B cell (primary cell): ENCODE results near the gene HOXC6. TPM values are rescaled to one million over a fixed set of nuclear protein-coding genes. Genes with fewer than 3 reads are reported as not detected.

ENCODE experiments used
- ATAC-seq: fragments of 200-7000 bp; cut with Tn5 transposase; one replicate; pipeline ENCODE4 v1.10.0; 2021; ENCODE audit warnings: low read depth, mild to moderate bottlenecking, moderate number of reproducible peaks, moderate library complexity
- CTCF ChIA-PET: fragments of 350-600 bp; sonication (Branson Sonifier 250); formaldehyde crosslinking; loops from one replicate; lab custom pipeline; 2021; ENCODE audit warnings: antibody characterized with exemption, inconsistent platforms; lab: Charles Lee
- POLR2A ChIA-PET: fragments of 350-600 bp; sonication (Branson Sonifier 250); formaldehyde crosslinking; loops from one replicate; lab custom pipeline; 2021; ENCODE audit warnings: antibody characterized with exemption; lab: Charles Lee
- DNase-seq: peaks from one replicate; pipeline ENCODE4 v3.0.0; 2013
- H2AFZ ChIP-seq: 2 replicates; pipeline ENCODE4 v1.6.1; 2012; ENCODE audit warnings: mild to moderate bottlenecking, low read depth, low read length; ENCODE audit not compliant: insufficient read depth, poor library complexity, severe bottlenecking
- H3K27ac ChIP-seq, 2 donors: 1 replicate in 1 of 2; 2 replicates in 1 of 2; pipeline ENCODE4 v1.5.1; 2012 to 2013; ENCODE audit warnings: low read length in 2 of 2, mild to moderate bottlenecking in 2 of 2, moderate library complexity in 1 of 2
- H3K27me3 ChIP-seq, 4 experiments: fragments of 200-600 bp in 1 of 4; sonication (generic) in 1 of 4; replicated peaks in 1 of 4; 1 replicate in 2 of 4; 2 replicates in 2 of 4; pipeline versions ENCODE4 v1.6.1 to v1.7.0; 2013 to 2016; ENCODE audit warnings: low read length in 3 of 4, mild to moderate bottlenecking in 2 of 4, mixed read lengths in 1 of 4, moderate library complexity in 1 of 4; ENCODE audit not compliant: insufficient read depth in 4 of 4, control insufficient read depth in 3 of 4; ENCODE audit errors: control extremely low read depth in 1 of 4
- H3K36me3 ChIP-seq, 2 experiments: replicated peaks in 1 of 2; 1 replicate in 1 of 2; 2 replicates in 1 of 2; pipeline versions ENCODE4 v1.6.1 to v1.7.1; 2013; ENCODE audit warnings: low read length in 1 of 2; ENCODE audit not compliant: insufficient read depth in 2 of 2, control insufficient read depth in 1 of 2; ENCODE audit errors: control extremely low read depth in 1 of 2, extremely low read depth in 1 of 2
- H3K4me1 ChIP-seq, 2 donors: fragments of 200-600 bp in 1 of 2; sonication (generic) in 1 of 2; 1 replicate in 1 of 2; 2 replicates in 1 of 2; pipeline versions ENCODE4 v1.5.1 to v1.6.1; 2013 to 2017; ENCODE audit warnings: low read length in 2 of 2; ENCODE audit not compliant: control insufficient read depth in 2 of 2, insufficient read depth in 2 of 2
- H3K4me2 ChIP-seq: replicated peaks from 2 replicates; pipeline ENCODE3; 2012; ENCODE audit warnings: mild to moderate bottlenecking, low read depth, low read length; ENCODE audit not compliant: poor library complexity, severe bottlenecking
- H3K4me3 ChIP-seq, 5 experiments: fragments of 200-600 bp in 1 of 5; sonication (generic) in 1 of 5; 1 replicate in 3 of 5; 2 replicates in 2 of 5; pipeline versions ENCODE4 v1.5.1 to v1.7.0; 2011 to 2016; ENCODE audit warnings: low read length in 4 of 5, mild to moderate bottlenecking in 4 of 5, low read depth in 2 of 5, control low read depth in 1 of 5, moderate library complexity in 1 of 5; ENCODE audit not compliant: insufficient read depth in 1 of 5; ENCODE audit errors: control extremely low read depth in 1 of 5, extremely low read depth in 1 of 5
- H3K79me2 ChIP-seq: fragments of 200-600 bp; sonication (generic); one replicate; pipeline ENCODE4 v1.6.0; 2016; ENCODE audit warnings: low read length; ENCODE audit not compliant: control insufficient read depth, insufficient read depth
- H3K9ac ChIP-seq: fragments of 200-600 bp; sonication (generic); 2 replicates; pipeline ENCODE4 v1.6.1; 2017; ENCODE audit warnings: mild to moderate bottlenecking, low read length, moderate library complexity
- H3K9me3 ChIP-seq, 3 donors: one replicate each; pipeline versions ENCODE4 v1.6.1 to v1.7.1; 2013; ENCODE audit warnings: low read length in 2 of 3; ENCODE audit not compliant: control insufficient read depth in 2 of 3, insufficient read depth in 1 of 3; ENCODE audit errors: control extremely low read depth in 1 of 3
- H4K20me1 ChIP-seq: 2 replicates; pipeline ENCODE4 v1.6.0; 2012; ENCODE audit warnings: mild to moderate bottlenecking, low read length; ENCODE audit not compliant: insufficient read depth, control insufficient read depth, poor library complexity, severe bottlenecking
- H3K27ac Mint-ChIP-seq: one replicate; pipeline ENCODE4 v1.8.0; 2021; ENCODE audit warnings: mixed read lengths
- H3K27me3 Mint-ChIP-seq: one replicate; pipeline ENCODE4 v1.8.0; 2021; ENCODE audit warnings: mixed read lengths
- H3K4me1 Mint-ChIP-seq: one replicate; pipeline ENCODE4 v1.8.0; 2021; ENCODE audit warnings: mixed read lengths
- H3K4me3 Mint-ChIP-seq: one replicate; pipeline ENCODE4 v1.8.0; 2021; ENCODE audit warnings: mixed read lengths
- H3K9me3 Mint-ChIP-seq: one replicate; pipeline ENCODE4 v1.8.0; 2022; ENCODE audit warnings: mixed read lengths; ENCODE audit not compliant: insufficient read depth
- EZH2 ChIP-seq: IDR thresholded peaks from 2 replicates; pipeline ENCODE4 v1.6.1; 2012; ENCODE audit warnings: borderline replicate concordance, low read depth, mild to moderate bottlenecking, moderate library complexity, low read length; ENCODE audit not compliant: insufficient read depth, poor library complexity, severe bottlenecking
- WGBS: methylation state at CpG from one replicate; pipeline ENCODE4 v1.1.5; 2013; ENCODE audit warnings: missing lambda C conversion rate; ENCODE audit not compliant: insufficient coverage; 5-methylcytosine and 5-hydroxymethylcytosine counted together
- intact Hi-C: fragments of 100-400 bp; cut with micrococcal nuclease; formaldehyde crosslinking; loops from one replicate; pipeline ENCODE4 v1.10.0; 2022
- polyA plus RNA-seq: library from polyadenylated mRNA; depleted of rRNA; stranded (reverse); fragments of >200 nt; gene quantifications from 2 replicates; pipeline ENCODE4 v1.2.3, GENCODE V29; 2012
- total RNA-seq, 2 donors: library from RNA; stranded (reverse); fragments of 120-200 nt in 1 of 2; gene quantifications; 1 replicate in 1 of 2; 2 replicates in 1 of 2; pipeline versions ENCODE4 v1.2.3 to v1.2.4, GENCODE V29; 2013 to 2022
- TF ChIP-seq, protein P1 (sequence below): fragments of 200-600 bp; IDR thresholded peaks from one replicate; pipeline ENCODE4 v1.8.0; 2022; ENCODE audit warnings: antibody characterized with exemption, mild to moderate bottlenecking

HOXC6 gene
- total and polyA plus RNA-seq, 2 donors (not counting 1 experiment from before 2014, with no cell fraction given): not detected

DNA sequence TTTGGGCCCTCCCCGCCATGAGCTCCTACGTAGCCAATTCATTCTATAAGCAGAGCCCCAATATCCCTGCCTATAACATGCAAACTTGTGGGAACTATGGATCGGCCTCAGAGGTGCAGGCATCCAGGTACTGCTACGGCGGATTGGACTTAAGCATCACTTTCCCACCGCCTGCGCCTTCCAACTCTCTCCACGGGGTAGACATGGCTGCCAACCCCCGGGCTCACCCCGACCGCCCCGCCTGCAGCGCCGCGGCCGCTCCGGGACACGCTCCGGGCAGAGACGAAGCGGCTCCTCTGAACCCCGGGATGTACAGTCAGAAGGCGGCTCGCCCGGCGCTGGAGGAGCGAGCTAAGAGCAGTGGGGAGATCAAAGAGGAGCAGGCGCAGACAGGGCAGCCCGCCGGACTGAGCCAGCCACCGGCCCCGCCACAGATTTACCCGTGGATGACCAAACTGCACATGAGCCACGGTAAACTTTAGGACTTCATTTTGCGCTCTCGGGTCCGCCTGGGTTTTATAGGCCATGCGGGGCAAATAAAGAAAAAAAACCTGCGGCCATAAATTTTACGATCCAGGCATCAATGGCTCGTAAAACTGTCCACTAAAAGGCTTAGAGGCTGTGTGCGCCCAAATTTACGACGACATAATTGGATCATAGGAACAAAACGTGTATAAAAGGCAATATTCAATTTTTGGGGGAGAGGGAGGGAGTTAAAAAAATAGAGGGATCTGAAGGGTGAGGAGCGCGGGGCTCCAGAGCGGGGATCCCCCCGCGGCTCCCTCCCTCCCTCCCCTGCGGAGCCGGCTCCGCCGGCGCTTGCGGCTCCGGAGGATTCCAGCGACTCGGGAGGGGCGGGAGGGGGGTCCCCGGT is 5.1 kb downstream of the HOXC6 start:
- H3K4me2 ChIP-seq: peak overlapping the region; percentile 67

More for the DNA sequence above, 5.1 kb downstream of the HOXC6 start:
- Mint-ChIP-seq H3K27me3 (peaks cover 72% of the 10 kb centered on the region), H3K27ac (no peak overlapping the region), H3K4me1 (peaks cover 29% of the 10 kb centered on the region), H3K4me3 (peak overlapping the region; percentile 71), H3K9me3 (no peaks in the 10 kb centered on the region)
- Histone ChIP-seq H3K9me3 (peaks cover 0 to 56% (median 6%) of the 10 kb centered on the region in 3 donors), H2AFZ (peak overlapping the region; percentile 58), H3K27me3 (peaks cover 0 to 95% (median 68%) of the 10 kb centered on the region in 4 experiments), H3K4me3 (peak overlapping the region in 3 of 5 experiments; percentile 13 to 47 (median 36)), H4K20me1 (no peaks in the 10 kb centered on the region), H3K9ac (peak overlapping the region; percentile 47), H3K27ac (no peak overlapping the region), H3K36me3 (no peaks in the 10 kb centered on the region), H3K4me1 (peaks cover 28 to 50% of the 10 kb centered on the region in 2 donors), H3K79me2 (no peaks in the 10 kb centered on the region)
- DNase-seq (peak; percentile 57), ATAC-seq (no peak)
- 6% methylated on average over 50 of the region's 61 CpGs for WGBS
- intact Hi-C loops: loop anchor here (5.0 kb wide), 2 partner anchors 36 to 66 kb away; no protein-coding TSS in a partner anchor
- no peak for TF ChIP-seq EZH2
- TF ChIP-seq, protein P1, sequence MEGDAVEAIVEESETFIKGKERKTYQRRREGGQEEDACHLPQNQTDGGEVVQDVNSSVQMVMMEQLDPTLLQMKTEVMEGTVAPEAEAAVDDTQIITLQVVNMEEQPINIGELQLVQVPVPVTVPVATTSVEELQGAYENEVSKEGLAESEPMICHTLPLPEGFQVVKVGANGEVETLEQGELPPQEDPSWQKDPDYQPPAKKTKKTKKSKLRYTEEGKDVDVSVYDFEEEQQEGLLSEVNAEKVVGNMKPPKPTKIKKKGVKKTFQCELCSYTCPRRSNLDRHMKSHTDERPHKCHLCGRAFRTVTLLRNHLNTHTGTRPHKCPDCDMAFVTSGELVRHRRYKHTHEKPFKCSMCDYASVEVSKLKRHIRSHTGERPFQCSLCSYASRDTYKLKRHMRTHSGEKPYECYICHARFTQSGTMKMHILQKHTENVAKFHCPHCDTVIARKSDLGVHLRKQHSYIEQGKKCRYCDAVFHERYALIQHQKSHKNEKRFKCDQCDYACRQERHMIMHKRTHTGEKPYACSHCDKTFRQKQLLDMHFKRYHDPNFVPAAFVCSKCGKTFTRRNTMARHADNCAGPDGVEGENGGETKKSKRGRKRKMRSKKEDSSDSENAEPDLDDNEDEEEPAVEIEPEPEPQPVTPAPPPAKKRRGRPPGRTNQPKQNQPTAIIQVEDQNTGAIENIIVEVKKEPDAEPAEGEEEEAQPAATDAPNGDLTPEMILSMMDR: no peak
- CTCF ChIA-PET: interaction anchor here (1.0 to 6.4 kb wide), 29 partner anchors 8 to 183 kb away, joined by 3 to 151 read pairs (median 9); partner anchors contain the start of genes HOXC4, HOXC8 and SMUG1
- POLR2A ChIA-PET: interaction anchor here (0.6 to 1.3 kb wide), 5 partner anchors 19 to 174 kb away, joined by 3 to 6 read pairs (median 3); partner anchors contain the start of gene HOXC4
